ENCODE results near the gene TSR3. TPM values are rescaled to one million over a fixed set of nuclear protein-coding genes. Genes with fewer than 3 reads are reported as not detected.

Gene TSR3
- total RNA-seq, 1 donor from 2014 or later: 43.8 TPM

DNA sequence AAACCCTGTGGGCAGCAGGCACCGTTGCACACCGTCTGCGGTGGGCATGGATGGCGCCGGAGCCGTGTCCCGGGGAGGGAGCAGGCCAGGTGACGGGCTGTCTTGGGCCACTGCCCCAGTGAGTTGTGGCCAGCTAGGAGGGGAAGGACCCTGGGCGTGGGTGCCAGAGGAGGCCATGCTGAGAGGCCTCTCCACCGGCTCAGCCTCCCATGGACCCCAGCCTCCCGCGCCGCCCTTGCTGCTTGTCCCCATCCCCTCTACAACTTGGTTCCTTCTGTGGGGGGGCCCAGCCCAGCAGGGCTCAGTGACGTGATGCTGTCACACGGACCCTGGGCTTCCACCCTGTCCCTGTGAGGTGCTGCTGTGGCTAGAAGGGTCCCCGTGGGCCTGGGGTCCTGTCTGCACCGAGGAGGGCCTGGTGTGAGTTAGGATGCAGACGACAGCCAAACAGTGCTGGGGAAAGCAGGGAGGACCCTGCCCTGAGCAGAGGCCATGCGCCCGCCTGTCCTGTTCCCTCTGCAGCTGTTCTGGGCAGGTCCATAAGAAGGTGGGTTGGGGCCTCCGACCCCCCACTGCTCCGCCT lies 30.9 kb downstream of the TSR3 start:
- no peak for DNase-seq
- peaks cover 89% of the 10 kb centered on the region for H3K36me3 ChIP-seq
- H3K27ac ChIP-seq: no peak overlapping the region
- ATAC-seq: no peak
- intact Hi-C loops (cut with DNase I): no loop called here
- no peak overlapping the region for H3K4me3 ChIP-seq
- TF ChIP-seq, protein P1, sequence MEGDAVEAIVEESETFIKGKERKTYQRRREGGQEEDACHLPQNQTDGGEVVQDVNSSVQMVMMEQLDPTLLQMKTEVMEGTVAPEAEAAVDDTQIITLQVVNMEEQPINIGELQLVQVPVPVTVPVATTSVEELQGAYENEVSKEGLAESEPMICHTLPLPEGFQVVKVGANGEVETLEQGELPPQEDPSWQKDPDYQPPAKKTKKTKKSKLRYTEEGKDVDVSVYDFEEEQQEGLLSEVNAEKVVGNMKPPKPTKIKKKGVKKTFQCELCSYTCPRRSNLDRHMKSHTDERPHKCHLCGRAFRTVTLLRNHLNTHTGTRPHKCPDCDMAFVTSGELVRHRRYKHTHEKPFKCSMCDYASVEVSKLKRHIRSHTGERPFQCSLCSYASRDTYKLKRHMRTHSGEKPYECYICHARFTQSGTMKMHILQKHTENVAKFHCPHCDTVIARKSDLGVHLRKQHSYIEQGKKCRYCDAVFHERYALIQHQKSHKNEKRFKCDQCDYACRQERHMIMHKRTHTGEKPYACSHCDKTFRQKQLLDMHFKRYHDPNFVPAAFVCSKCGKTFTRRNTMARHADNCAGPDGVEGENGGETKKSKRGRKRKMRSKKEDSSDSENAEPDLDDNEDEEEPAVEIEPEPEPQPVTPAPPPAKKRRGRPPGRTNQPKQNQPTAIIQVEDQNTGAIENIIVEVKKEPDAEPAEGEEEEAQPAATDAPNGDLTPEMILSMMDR (IDR thresholded peaks at IDR 0.05): no peak
- no peaks in the 10 kb centered on the region for H3K27me3 ChIP-seq
- no peaks in the 10 kb centered on the region for H3K4me1 ChIP-seq
- no peaks in the 10 kb centered on the region for H3K9me3 ChIP-seq

DNA sequence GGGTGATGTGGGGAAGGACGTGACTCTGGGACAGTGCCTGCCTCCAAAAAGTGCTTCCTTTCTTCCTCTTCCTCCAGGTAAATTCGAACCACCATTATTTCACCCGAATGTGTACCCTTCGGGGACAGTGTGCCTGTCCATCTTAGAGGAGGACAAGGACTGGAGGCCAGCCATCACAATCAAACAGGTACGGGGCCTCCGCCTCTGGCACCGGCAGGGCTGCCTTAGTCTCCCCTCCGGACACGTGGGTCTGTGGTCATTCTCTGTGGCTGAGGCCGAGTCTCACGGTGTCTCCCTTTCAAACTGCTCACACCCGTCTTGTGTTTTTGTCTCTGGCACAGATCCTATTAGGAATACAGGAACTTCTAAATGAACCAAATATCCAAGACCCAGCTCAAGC lies 31.6 kb downstream of the TSR3 start:
- H3K9me3 ChIP-seq: no peaks in the 10 kb centered on the region
- intact Hi-C loops (cut with DNase I): no loop called here
- H3K4me1 ChIP-seq: no peaks in the 10 kb centered on the region
- TF ChIP-seq, protein P1 (IDR thresholded peaks at IDR 0.05): no peak
- no peak for DNase-seq
- no peak overlapping the region for H3K4me3 ChIP-seq
- peaks cover 89% of the 10 kb centered on the region for H3K36me3 ChIP-seq
- H3K27ac ChIP-seq: no peak overlapping the region
- ATAC-seq: no peak
- no peaks in the 10 kb centered on the region for H3K27me3 ChIP-seq

DNA sequence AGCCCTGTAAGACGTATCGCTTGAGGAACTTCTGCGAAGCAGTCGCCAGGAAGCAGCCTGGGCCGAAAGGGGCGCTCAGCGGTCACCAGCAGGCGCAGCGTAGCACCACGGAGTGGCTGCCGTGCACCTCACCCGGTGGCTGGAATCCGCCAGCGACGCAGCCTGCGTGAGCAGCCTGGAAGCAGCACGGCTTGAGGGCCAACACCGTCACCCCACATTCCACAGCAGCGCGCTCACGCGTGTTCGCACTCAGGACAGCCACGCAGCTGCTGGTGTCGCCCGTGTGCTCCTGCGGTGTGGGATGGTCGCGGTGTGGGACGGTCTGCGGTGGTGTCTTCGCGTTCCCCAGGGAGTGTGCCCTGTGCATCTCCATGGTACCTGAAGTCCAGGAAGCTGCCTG lies 32.6 kb downstream of the TSR3 start:
- DNase-seq (no peak), ATAC-seq (no peak)
- TF ChIP-seq, protein P1 (IDR thresholded peaks at IDR 0.05): no peak
- Histone ChIP-seq H3K27ac (no peak overlapping the region), H3K4me3 (no peak overlapping the region), H3K4me1 (no peaks in the 10 kb centered on the region), H3K9me3 (no peaks in the 10 kb centered on the region), H3K36me3 (peaks cover 89% of the 10 kb centered on the region), H3K27me3 (no peaks in the 10 kb centered on the region)
- intact Hi-C loops (cut with DNase I): no loop called here

DNA sequence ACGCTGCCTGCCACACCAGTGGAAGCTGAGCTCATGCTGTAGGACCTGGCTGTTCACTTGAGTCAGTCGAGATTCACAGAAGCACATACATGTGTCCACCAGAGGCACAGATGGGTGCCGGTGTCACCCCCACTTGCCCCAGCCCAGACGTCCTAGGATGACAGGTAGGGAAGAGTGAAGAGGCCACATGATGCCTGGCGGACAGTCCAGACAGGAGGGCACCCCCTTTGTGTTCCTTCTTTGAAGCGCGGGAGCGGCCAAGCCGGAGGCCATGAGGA lies 33.5 kb downstream of the TSR3 start:
- H3K36me3 ChIP-seq: peaks cover 86% of the 10 kb centered on the region
- intact Hi-C loops (cut with DNase I): no loop called here
- no peak overlapping the region for H3K4me3 ChIP-seq
- no peak for ATAC-seq
- H3K4me1 ChIP-seq: no peaks in the 10 kb centered on the region
- no peaks in the 10 kb centered on the region for H3K9me3 ChIP-seq
- TF ChIP-seq, protein P1 (IDR thresholded peaks at IDR 0.05): no peak
- H3K27me3 ChIP-seq: no peaks in the 10 kb centered on the region
- H3K27ac ChIP-seq: no peak overlapping the region
- no peak for DNase-seq

DNA sequence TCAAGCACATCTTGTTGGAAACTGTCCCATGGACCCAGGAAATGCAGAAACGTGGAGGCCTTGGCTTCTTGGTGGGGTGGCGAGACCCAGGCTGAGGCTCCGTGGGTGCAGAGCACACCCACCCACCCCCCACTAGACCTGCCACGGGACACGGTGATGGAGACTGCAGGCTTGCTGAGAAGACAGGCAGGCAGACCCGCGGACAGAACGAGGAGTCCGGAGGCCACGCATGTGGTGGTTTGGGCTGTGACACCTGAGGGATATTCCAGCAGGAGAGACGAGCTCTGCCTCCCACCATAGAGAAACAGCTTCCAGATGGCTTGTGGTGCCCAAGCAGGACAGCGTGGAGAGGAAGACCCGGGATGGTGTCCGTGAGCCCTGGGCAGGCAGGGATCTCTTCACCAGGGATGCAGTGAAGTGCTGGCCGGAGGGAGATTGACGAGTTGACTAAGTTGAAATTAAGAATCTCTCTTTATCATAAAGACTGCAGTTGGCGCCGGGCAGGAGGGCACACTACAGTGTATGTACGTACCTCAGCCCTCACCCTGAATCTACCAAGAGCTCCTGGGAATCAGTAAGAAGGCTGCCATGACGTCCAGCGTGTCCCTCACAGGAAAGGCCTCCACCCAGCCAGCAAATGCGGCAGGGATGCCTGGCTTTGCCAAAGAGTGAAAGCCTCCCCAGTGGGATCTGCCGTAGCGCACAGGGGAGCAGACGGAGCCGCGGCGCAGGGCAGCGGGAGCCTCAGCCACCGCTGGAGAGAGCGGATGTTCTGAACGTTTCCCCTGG lies 34.0 kb downstream of the TSR3 start:
- no peaks in the 10 kb centered on the region for H3K27me3 ChIP-seq
- peaks cover 5% of the 10 kb centered on the region for H3K4me1 ChIP-seq
- TF ChIP-seq, protein P1 (IDR thresholded peaks at IDR 0.05): no peak
- no peaks in the 10 kb centered on the region for H3K9me3 ChIP-seq
- no peak overlapping the region for H3K27ac ChIP-seq
- no peak for ATAC-seq
- H3K4me3 ChIP-seq: no peak overlapping the region
- DNase-seq: no peak
- H3K36me3 ChIP-seq: peaks cover 87% of the 10 kb centered on the region
- intact Hi-C loops (cut with DNase I): no loop called here
